ENCODE measurements around the gene ELL. TPM values are rescaled to one million over a fixed set of nuclear protein-coding genes. Genes with fewer than 3 reads are reported as not detected.
"Not testable (repeated sequence)": the region's sequence is repeated elsewhere in the genome, so short reads cannot be mapped to it uniquely, and the experiment has no call there.

Gene ELL
- total and polyA plus RNA-seq, 3 experiments from 2014 or later, result 22.1 to 25.5 (median 24.4) TPM

GRCh38 chr19:18540200-18540599 lies 18.3 kb upstream of the ELL start:
- CTCF ChIA-PET, result interaction anchor here (1.0 kb wide), 1 partner anchor 20 kb away, joined by 4 read pairs; no protein-coding TSS in a partner anchor

GRCh38 chr19:18539372-18539771 lies 17.5 kb upstream of the ELL start:
- no peaks in the 10 kb centered on the region for H3K27me3 Mint-ChIP-seq
- DNase-seq, result no peak
- no peak overlapping the region for H3K27ac ChIP-seq (ENCODE audit: low read depth, low read length)
- no peak overlapping the region for H3K4me3 ChIP-seq (ENCODE audit: low read length)
- H3K4me3 Mint-ChIP-seq, result no peak overlapping the region
- H3K4me1 Mint-ChIP-seq, result peaks cover 17 to 26% (median 19%) of the 10 kb centered on the region in 3 donors
- H3K9me3 ChIP-seq (ENCODE audit: low read length), result no peaks in the 10 kb centered on the region
- no peaks in the 10 kb centered on the region for H3K9me3 Mint-ChIP-seq
- H3K27ac Mint-ChIP-seq, result no peak overlapping the region
- ChIA-PET POLR2A (interaction anchor here (0.7 kb wide), 1 partner anchor 134 kb away, joined by 3 read pairs; no protein-coding TSS in a partner anchor), CTCF (interaction anchor here (1.0 kb wide), 1 partner anchor 19 kb away, joined by 4 read pairs; no protein-coding TSS in a partner anchor)
- peaks cover 3 to 73% (median 4%) of the 10 kb centered on the region in 3 donors for H3K36me3 Mint-ChIP-seq
- no peaks in the 10 kb centered on the region for H3K27me3 ChIP-seq (ENCODE audit: insufficient read depth, low read length, poor library complexity, severe bottlenecking)
- H3K36me3 ChIP-seq (ENCODE audit: insufficient read depth, low read length), result no peaks in the 10 kb centered on the region
- H3K4me1 ChIP-seq (ENCODE audit: insufficient read depth, low read length), result peaks cover 16% of the 10 kb centered on the region

More at GRCh38 chr19:18540200-18540599, 18.3 kb upstream of the ELL start:
- H3K27ac ChIP-seq (ENCODE audit: low read depth, low read length); H3K9me3 Mint-ChIP-seq; DNase-seq; H3K36me3 ChIP-seq (ENCODE audit: insufficient read depth, low read length); H3K27me3 Mint-ChIP-seq; H3K27me3 ChIP-seq (ENCODE audit: insufficient read depth, low read length, poor library complexity, severe bottlenecking); H3K4me3 ChIP-seq (ENCODE audit: low read length); H3K9me3 ChIP-seq (ENCODE audit: low read length): not testable (repeated sequence)
- POLR2A ChIA-PET, result interaction anchor here (0.7 kb wide), 1 partner anchor 44 kb away, joined by 8 read pairs; no protein-coding TSS in a partner anchor
- H3K4me3 Mint-ChIP-seq, result peak overlapping the region in 1 of 7 donors; percentile 70
- H3K36me3 Mint-ChIP-seq, result peaks cover 2 to 70% (median 3%) of the 10 kb centered on the region in 3 donors
- peaks cover 17% of the 10 kb centered on the region for H3K4me1 ChIP-seq (ENCODE audit: insufficient read depth, low read length)
- peaks cover 19 to 30% (median 20%) of the 10 kb centered on the region in 3 donors for H3K4me1 Mint-ChIP-seq
- H3K27ac Mint-ChIP-seq, result peak overlapping the region in 3 of 8 donors; percentile 7 to 61 (median 7)

GRCh38 chr19:18538115-18538514 lies 16.2 kb upstream of the ELL start:
- Mint-ChIP-seq H3K9me3 (no peaks in the 10 kb centered on the region), H3K27me3 (no peaks in the 10 kb centered on the region), H3K4me1 (peaks cover 10 to 19% (median 13%) of the 10 kb centered on the region in 3 donors), H3K4me3 (peak overlapping the region in 1 of 7 donors; percentile 69), H3K27ac (no peak overlapping the region), H3K36me3 (peaks cover 3 to 76% (median 4%) of the 10 kb centered on the region in 3 donors)
- Histone ChIP-seq H3K36me3 (ENCODE audit: insufficient read depth, low read length) (peaks cover under 1% of the 10 kb centered on the region), H3K9me3 (ENCODE audit: low read length) (no peaks in the 10 kb centered on the region), H3K4me1 (ENCODE audit: insufficient read depth, low read length) (peaks cover 11% of the 10 kb centered on the region), H3K4me3 (ENCODE audit: low read length) (no peak overlapping the region), H3K27ac (ENCODE audit: low read depth, low read length) (no peak overlapping the region), H3K27me3 (ENCODE audit: insufficient read depth, low read length, poor library complexity, severe bottlenecking) (no peaks in the 10 kb centered on the region)
- no peak for DNase-seq
- ChIA-PET CTCF (no interaction called here), POLR2A (interaction anchor here (0.7 kb wide), 1 partner anchor 18 kb away, joined by 4 read pairs; no protein-coding TSS in a partner anchor)

GRCh38 chr19:18537431-18537830 lies 15.6 kb upstream of the ELL start:
- Mint-ChIP-seq H3K4me1 (peaks cover 8 to 15% (median 10%) of the 10 kb centered on the region in 3 donors), H3K36me3 (peaks cover 3 to 80% (median 4%) of the 10 kb centered on the region in 3 donors), H3K9me3 (no peaks in the 10 kb centered on the region), H3K27ac (no peak overlapping the region), H3K27me3 (no peaks in the 10 kb centered on the region), H3K4me3 (no peak overlapping the region)
- Histone ChIP-seq H3K27ac (ENCODE audit: low read depth, low read length) (no peak overlapping the region), H3K4me3 (ENCODE audit: low read length) (no peak overlapping the region), H3K27me3 (ENCODE audit: insufficient read depth, low read length, poor library complexity, severe bottlenecking) (no peaks in the 10 kb centered on the region), H3K4me1 (ENCODE audit: insufficient read depth, low read length) (peaks cover 9% of the 10 kb centered on the region), H3K9me3 (ENCODE audit: low read length) (no peaks in the 10 kb centered on the region), H3K36me3 (ENCODE audit: insufficient read depth, low read length) (peaks cover 4% of the 10 kb centered on the region)
- ChIA-PET CTCF (no interaction called here), POLR2A (no interaction called here)
- no peak for DNase-seq

- H3K4me3 ChIP-seq (ENCODE audit: low read length), result no peak overlapping the region
- no peaks in the 10 kb centered on the region for H3K4me1 ChIP-seq (ENCODE audit: insufficient read depth, low read length)
- Mint-ChIP-seq H3K9me3 (no peaks in the 10 kb centered on the region), H3K4me3 (peak overlapping the region in 1 of 7 donors; percentile 79), H3K27me3 (no peaks in the 10 kb centered on the region), H3K36me3 (peaks cover 3 to 79% (median 4%) of the 10 kb centered on the region in 3 donors), H3K27ac (peak overlapping the region in 2 of 8 donors; percentile 58 to 70), H3K4me1 (peaks cover 0 to 8% (median 5%) of the 10 kb centered on the region in 3 donors)
- no peak for DNase-seq
- H3K27ac ChIP-seq (ENCODE audit: low read depth, low read length), result no peak overlapping the region
- peaks cover 4% of the 10 kb centered on the region for H3K36me3 ChIP-seq (ENCODE audit: insufficient read depth, low read length)
- no peaks in the 10 kb centered on the region for H3K9me3 ChIP-seq (ENCODE audit: low read length)
- ChIA-PET POLR2A (no interaction called here), CTCF (no interaction called here)
- no peaks in the 10 kb centered on the region for H3K27me3 ChIP-seq (ENCODE audit: insufficient read depth, low read length, poor library complexity, severe bottlenecking)
These were observed 14.6 kb upstream of the ELL start for GRCh38 chr19:18536475-18536874.

GRCh38 chr19:18533058-18533457 lies 11.2 kb upstream of the ELL start:
- no peaks in the 10 kb centered on the region for H3K9me3 Mint-ChIP-seq
- H3K27me3 Mint-ChIP-seq, result no peaks in the 10 kb centered on the region
- H3K4me3 Mint-ChIP-seq, result no peak overlapping the region
- ChIA-PET CTCF (interaction anchor here (0.6 to 1.2 kb wide), 2 partner anchors 9 to 12 kb away, joined by 3 read pairs; no protein-coding TSS in a partner anchor), POLR2A (no interaction called here)
- Histone ChIP-seq H3K9me3 (ENCODE audit: low read length) (no peaks in the 10 kb centered on the region), H3K36me3 (ENCODE audit: insufficient read depth, low read length) (peaks cover 4% of the 10 kb centered on the region), H3K4me1 (ENCODE audit: insufficient read depth, low read length) (no peaks in the 10 kb centered on the region), H3K27me3 (ENCODE audit: insufficient read depth, low read length, poor library complexity, severe bottlenecking) (no peaks in the 10 kb centered on the region), H3K27ac (ENCODE audit: low read depth, low read length) (no peak overlapping the region), H3K4me3 (ENCODE audit: low read length) (no peak overlapping the region)
- H3K36me3 Mint-ChIP-seq, result peaks cover 3 to 54% (median 4%) of the 10 kb centered on the region in 3 donors
- no peak overlapping the region for H3K27ac Mint-ChIP-seq
- DNase-seq, result no peak
- H3K4me1 Mint-ChIP-seq, result peaks cover 0 to 3% (median 0%) of the 10 kb centered on the region in 3 donors

- Mint-ChIP-seq H3K9me3 (no peaks in the 10 kb centered on the region), H3K4me3 (no peak overlapping the region), H3K27ac (peak overlapping the region in 1 of 8 donors; percentile 30), H3K36me3 (peaks cover 3 to 46% (median 4%) of the 10 kb centered on the region in 3 donors), H3K27me3 (no peaks in the 10 kb centered on the region), H3K4me1 (peaks cover 0 to 3% (median 0%) of the 10 kb centered on the region in 3 donors)
- Histone ChIP-seq H3K27ac (ENCODE audit: low read depth, low read length) (no peak overlapping the region), H3K9me3 (ENCODE audit: low read length) (no peaks in the 10 kb centered on the region), H3K36me3 (ENCODE audit: insufficient read depth, low read length) (peaks cover 4% of the 10 kb centered on the region), H3K4me3 (ENCODE audit: low read length) (no peak overlapping the region), H3K4me1 (ENCODE audit: insufficient read depth, low read length) (no peaks in the 10 kb centered on the region), H3K27me3 (ENCODE audit: insufficient read depth, low read length, poor library complexity, severe bottlenecking) (no peaks in the 10 kb centered on the region)
- ChIA-PET CTCF (interaction anchor here (1.1 kb wide), 1 partner anchor 56 kb away, joined by 3 read pairs; the partner anchor contains the start of gene REX1BD), POLR2A (no interaction called here)
- no peak for DNase-seq
These were observed 10.5 kb upstream of the ELL start for GRCh38 chr19:18532168-18532890.

GRCh38 chr19:18531485-18531884 lies 9.6 kb upstream of the ELL start:
- Mint-ChIP-seq H3K36me3 (peaks cover under 1 to 38% (median 4%) of the 10 kb centered on the region in 3 donors), H3K4me3 (no peak overlapping the region), H3K4me1 (peaks cover 0 to 1% (median 0%) of the 10 kb centered on the region in 3 donors), H3K27me3 (no peaks in the 10 kb centered on the region), H3K27ac (peak overlapping the region in 1 of 8 donors; percentile 32), H3K9me3 (no peaks in the 10 kb centered on the region)
- ChIA-PET POLR2A (no interaction called here), CTCF (interaction anchor here (1.1 kb wide), 1 partner anchor 57 kb away, joined by 3 read pairs; the partner anchor contains the start of gene REX1BD)
- Histone ChIP-seq H3K4me1 (ENCODE audit: insufficient read depth, low read length) (no peaks in the 10 kb centered on the region), H3K27ac (ENCODE audit: low read depth, low read length) (no peak overlapping the region), H3K9me3 (ENCODE audit: low read length) (no peaks in the 10 kb centered on the region), H3K4me3 (ENCODE audit: low read length) (no peak overlapping the region), H3K36me3 (ENCODE audit: insufficient read depth, low read length) (peaks cover 4% of the 10 kb centered on the region), H3K27me3 (ENCODE audit: insufficient read depth, low read length, poor library complexity, severe bottlenecking) (no peaks in the 10 kb centered on the region)
- DNase-seq, result no peak
